Caki2 (cell line): Measurements from ENCODE around the gene NPAS3. TPM values are rescaled to one million over a fixed set of nuclear protein-coding genes. Genes with fewer than 3 reads are reported as not detected.
A peak's percentile ranks its signal among the peaks of the same experiment; 100 is the strongest.

Experiments
- DNase-seq: peaks from one replicate; pipeline ENCODE4 v3.0.0-alpha.2; 2015; ENCODE audit warnings: low read depth
- in situ Hi-C: cut with HindIII; loops from 2 replicates; pipeline ENCODE4 v1.10.0; 2016; ENCODE audit warnings: low sequenced_read_pairs, low pct_unique_long_range_greater_than_20kb, mixed read lengths
- total RNA-seq: library from RNA; depleted of rRNA; stranded (reverse); fragments of >200 nt; shearing (Covaris generic); gene quantifications from 2 replicates; pipeline ENCODE4 v1.2.3, GENCODE V29; 2014; ENCODE audit warnings: low replicate concordance

NPAS3 gene
- total RNA-seq, 1 experiment from 2014 or later = 8.1 TPM

- DNase-seq = no peak
- in situ Hi-C loops = no loop called here
Observed at GRCh38 chr14:33580841-33581240, 642.2 kb downstream of the NPAS3 start.

GRCh38 chr14:33584697-33585096 lies 646.0 kb downstream of the NPAS3 start:
- no peak for DNase-seq
- in situ Hi-C loops = no loop called here

- no peak for DNase-seq
- in situ Hi-C loops = no loop called here
Observed at GRCh38 chr14:33586806-33587205, 648.1 kb downstream of the NPAS3 start.

- in situ Hi-C loops = no loop called here
- no peak for DNase-seq
Observed at GRCh38 chr14:33587791-33588190, 649.1 kb downstream of the NPAS3 start.

- in situ Hi-C loops = no loop called here
Observed at GRCh38 chr14:33588771-33589170, 650.1 kb downstream of the NPAS3 start.

GRCh38 chr14:33589334-33589733 lies 650.7 kb downstream of the NPAS3 start:
- in situ Hi-C loops = no loop called here
- DNase-seq = no peak

More at GRCh38 chr14:33588771-33589170, 650.1 kb downstream of the NPAS3 start:
- DNase-seq = no peak

- in situ Hi-C loops = no loop called here
- DNase-seq = no peak
Observed at GRCh38 chr14:33590891-33591630, 652.4 kb downstream of the NPAS3 start.

- in situ Hi-C loops = no loop called here
- no peak for DNase-seq
Observed at GRCh38 chr14:33592297-33592696, 653.6 kb downstream of the NPAS3 start.

- in situ Hi-C loops = no loop called here
- no peak for DNase-seq
Observed at GRCh38 chr14:33596211-33597080, 657.8 kb downstream of the NPAS3 start.

- DNase-seq = no peak
- in situ Hi-C loops = no loop called here
Observed at GRCh38 chr14:33598582-33598981, 659.9 kb downstream of the NPAS3 start.

GRCh38 chr14:33602396-33602795 lies 663.7 kb downstream of the NPAS3 start:
- in situ Hi-C loops = no loop called here
- DNase-seq = peak; percentile 27

GRCh38 chr14:33606591-33606990 lies 667.9 kb downstream of the NPAS3 start:
- DNase-seq = no peak
- in situ Hi-C loops = no loop called here

GRCh38 chr14:33609582-33609981 lies 670.9 kb downstream of the NPAS3 start:
- DNase-seq = no peak
- in situ Hi-C loops = no loop called here

GRCh38 chr14:33610121-33610520 lies 671.4 kb downstream of the NPAS3 start:
- DNase-seq = no peak

GRCh38 chr14:33611405-33612196 lies 672.9 kb downstream of the NPAS3 start:
- in situ Hi-C loops = no loop called here

More at GRCh38 chr14:33610121-33610520, 671.4 kb downstream of the NPAS3 start:
- in situ Hi-C loops = no loop called here

GRCh38 chr14:33612197-33612505 lies 673.5 kb downstream of the NPAS3 start:
- in situ Hi-C loops = no loop called here
- DNase-seq = no peak

More at GRCh38 chr14:33611405-33612196, 672.9 kb downstream of the NPAS3 start:
- DNase-seq = no peak

- peak; percentile 32 for DNase-seq
- in situ Hi-C loops = no loop called here
Observed at GRCh38 chr14:33617154-33617553, 678.5 kb downstream of the NPAS3 start.

GRCh38 chr14:33618361-33619105 lies 679.9 kb downstream of the NPAS3 start:
- in situ Hi-C loops = no loop called here
- no peak for DNase-seq
